ENCODE results near the gene MACF1. TPM values are rescaled to one million over a fixed set of nuclear protein-coding genes. Genes with fewer than 3 reads are reported as not detected.

The MACF1 gene
- total RNA-seq, 1 donor from 2014 or later: 386 TPM

DNA sequence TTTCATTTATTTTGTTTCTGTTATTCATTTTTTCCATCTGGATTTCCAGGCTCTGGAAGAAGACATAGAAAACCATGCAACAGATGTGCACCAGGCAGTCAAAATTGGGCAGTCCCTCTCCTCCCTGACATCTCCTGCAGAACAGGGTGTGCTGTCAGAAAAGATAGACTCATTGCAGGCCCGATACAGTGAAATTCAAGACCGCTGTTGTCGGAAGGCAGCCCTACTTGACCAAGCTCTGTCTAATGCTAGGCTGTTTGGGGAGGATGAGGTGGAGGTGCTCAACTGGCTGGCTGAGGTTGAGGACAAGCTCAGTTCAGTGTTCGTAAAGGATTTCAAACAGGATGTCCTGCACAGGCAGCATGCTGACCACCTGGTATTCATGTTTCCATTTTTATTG is 223.4 kb downstream of the MACF1 start:
- Mint-ChIP-seq H3K4me3 (ENCODE audit: unreplicated experiment) (no peak overlapping the region), H3K9me3 (ENCODE audit: low read depth) (no peaks in the 10 kb centered on the region), H3K36me3 (ENCODE audit: low read depth) (peaks cover 68% of the 10 kb centered on the region), H3K27me3 (ENCODE audit: low read depth) (no peaks in the 10 kb centered on the region), H3K27ac (ENCODE audit: unreplicated experiment) (no peak overlapping the region), H3K4me1 (ENCODE audit: low read depth) (peaks cover 58% of the 10 kb centered on the region)
- TF ChIP-seq, protein P1, sequence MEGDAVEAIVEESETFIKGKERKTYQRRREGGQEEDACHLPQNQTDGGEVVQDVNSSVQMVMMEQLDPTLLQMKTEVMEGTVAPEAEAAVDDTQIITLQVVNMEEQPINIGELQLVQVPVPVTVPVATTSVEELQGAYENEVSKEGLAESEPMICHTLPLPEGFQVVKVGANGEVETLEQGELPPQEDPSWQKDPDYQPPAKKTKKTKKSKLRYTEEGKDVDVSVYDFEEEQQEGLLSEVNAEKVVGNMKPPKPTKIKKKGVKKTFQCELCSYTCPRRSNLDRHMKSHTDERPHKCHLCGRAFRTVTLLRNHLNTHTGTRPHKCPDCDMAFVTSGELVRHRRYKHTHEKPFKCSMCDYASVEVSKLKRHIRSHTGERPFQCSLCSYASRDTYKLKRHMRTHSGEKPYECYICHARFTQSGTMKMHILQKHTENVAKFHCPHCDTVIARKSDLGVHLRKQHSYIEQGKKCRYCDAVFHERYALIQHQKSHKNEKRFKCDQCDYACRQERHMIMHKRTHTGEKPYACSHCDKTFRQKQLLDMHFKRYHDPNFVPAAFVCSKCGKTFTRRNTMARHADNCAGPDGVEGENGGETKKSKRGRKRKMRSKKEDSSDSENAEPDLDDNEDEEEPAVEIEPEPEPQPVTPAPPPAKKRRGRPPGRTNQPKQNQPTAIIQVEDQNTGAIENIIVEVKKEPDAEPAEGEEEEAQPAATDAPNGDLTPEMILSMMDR (IDR thresholded peaks at IDR 0.05): no peak
- no peak for DNase-seq (ENCODE audit: low spot score)

DNA sequence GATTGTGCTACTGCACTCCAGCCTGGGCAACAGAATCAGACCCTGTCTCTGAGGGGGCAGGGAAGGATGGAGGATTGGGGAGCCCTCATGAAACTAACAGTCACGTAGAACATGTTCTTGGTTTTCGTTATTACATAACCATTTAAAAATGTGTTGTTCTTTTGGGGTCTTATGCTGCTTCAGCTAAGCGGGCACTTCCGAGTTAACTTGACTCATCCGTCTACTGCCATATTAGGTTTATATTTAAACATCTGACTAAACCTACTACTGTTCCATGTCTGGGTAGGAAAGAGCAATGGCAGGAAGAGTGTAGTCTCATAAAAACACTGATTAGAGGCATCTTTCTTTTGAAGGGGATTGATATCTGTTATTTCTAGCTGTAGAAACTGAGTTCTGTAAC is 227.4 kb downstream of the MACF1 start:
- no peak for DNase-seq (ENCODE audit: low spot score)
- H3K4me3 Mint-ChIP-seq (ENCODE audit: unreplicated experiment): no peak overlapping the region
- peaks cover 52% of the 10 kb centered on the region for H3K4me1 Mint-ChIP-seq (ENCODE audit: low read depth)
- TF ChIP-seq, protein P1 (IDR thresholded peaks at IDR 0.05): no peak
- H3K27ac Mint-ChIP-seq (ENCODE audit: unreplicated experiment): peak overlapping the region; percentile 82
- no peaks in the 10 kb centered on the region for H3K9me3 Mint-ChIP-seq (ENCODE audit: low read depth)
- H3K36me3 Mint-ChIP-seq (ENCODE audit: low read depth): peaks cover 59% of the 10 kb centered on the region
- H3K27me3 Mint-ChIP-seq (ENCODE audit: low read depth): no peaks in the 10 kb centered on the region

DNA sequence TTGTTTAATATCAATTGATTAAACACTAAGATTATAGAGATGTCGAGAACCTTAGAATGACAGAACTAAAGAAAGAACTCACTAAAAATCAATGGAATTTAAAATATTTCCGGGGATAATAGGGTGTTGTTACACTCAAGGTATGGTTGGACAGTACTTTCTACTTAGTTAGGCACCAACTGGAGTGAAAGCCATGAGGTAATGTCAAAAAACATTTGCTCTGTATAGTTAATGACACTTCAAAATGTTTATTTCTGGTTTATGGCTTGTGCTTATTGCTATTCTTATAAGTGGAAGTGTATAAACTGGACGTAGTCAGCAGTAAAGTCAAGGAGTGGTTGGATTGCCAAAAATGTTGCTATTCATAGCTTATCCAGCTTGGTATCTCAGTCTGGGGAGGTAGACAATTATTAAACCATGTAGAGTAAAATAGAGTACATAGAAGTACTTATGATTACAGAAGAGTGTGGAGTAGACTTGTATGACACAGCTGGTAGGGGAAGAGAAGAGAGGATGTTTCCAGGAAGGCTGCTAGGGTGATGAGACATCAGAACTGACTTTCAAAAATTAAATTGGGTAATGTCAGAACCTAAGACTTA is 230.4 kb downstream of the MACF1 start:
- TF ChIP-seq, protein P1 (IDR thresholded peaks at IDR 0.05): no peak
- Mint-ChIP-seq H3K4me3 (ENCODE audit: unreplicated experiment) (no peak overlapping the region), H3K4me1 (ENCODE audit: low read depth) (peaks cover 41% of the 10 kb centered on the region), H3K9me3 (ENCODE audit: low read depth) (no peaks in the 10 kb centered on the region), H3K36me3 (ENCODE audit: low read depth) (peaks cover 45% of the 10 kb centered on the region), H3K27ac (ENCODE audit: unreplicated experiment) (peak overlapping the region; percentile 73), H3K27me3 (ENCODE audit: low read depth) (no peaks in the 10 kb centered on the region)
- DNase-seq (ENCODE audit: low spot score): no peak

DNA sequence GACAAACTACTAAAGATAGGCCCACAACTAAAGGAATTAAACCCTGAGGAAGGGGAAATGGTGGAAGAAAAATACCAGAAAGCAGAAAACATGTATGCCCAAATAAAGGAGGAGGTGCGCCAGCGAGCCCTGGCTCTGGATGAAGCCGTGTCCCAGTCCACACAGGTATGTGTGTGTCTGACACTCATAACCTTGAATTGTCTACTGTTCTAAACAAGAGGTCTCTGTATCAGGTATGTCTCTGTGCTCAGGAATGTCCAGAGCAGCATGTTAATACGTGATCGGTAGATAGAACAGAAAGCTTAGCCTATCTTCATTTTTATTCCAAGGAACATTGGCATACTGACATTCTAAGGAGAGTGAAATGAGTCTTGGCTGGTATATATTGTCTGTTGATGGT is 231.1 kb downstream of the MACF1 start:
- H3K36me3 Mint-ChIP-seq (ENCODE audit: low read depth): peaks cover 42% of the 10 kb centered on the region

DNA sequence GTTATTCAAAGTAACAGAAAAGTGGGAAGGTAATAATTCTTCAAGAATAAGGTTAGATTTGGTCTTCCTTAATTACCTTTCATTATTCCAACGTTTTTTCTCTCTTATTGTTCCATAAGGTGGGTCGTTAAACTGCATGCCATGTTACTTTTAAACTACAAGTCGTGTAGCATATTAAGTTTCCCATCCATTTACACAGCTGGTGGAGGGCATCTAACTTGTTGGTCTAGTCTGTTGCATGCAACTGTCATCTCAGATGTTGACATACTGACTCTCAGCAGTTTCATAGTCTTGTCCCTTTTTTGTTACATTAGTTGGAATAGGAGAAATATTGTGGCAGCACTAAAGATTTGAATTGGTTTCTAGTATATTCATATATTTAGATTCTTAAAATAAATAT is 232.3 kb downstream of the MACF1 start:
- Mint-ChIP-seq H3K4me3 (ENCODE audit: unreplicated experiment) (no peak overlapping the region), H3K9me3 (ENCODE audit: low read depth) (no peaks in the 10 kb centered on the region), H3K36me3 (ENCODE audit: low read depth) (peaks cover 40% of the 10 kb centered on the region), H3K27ac (ENCODE audit: unreplicated experiment) (no peak overlapping the region), H3K27me3 (ENCODE audit: low read depth) (no peaks in the 10 kb centered on the region), H3K4me1 (ENCODE audit: low read depth) (peaks cover 24% of the 10 kb centered on the region)
- DNase-seq (ENCODE audit: low spot score): no peak
- TF ChIP-seq, protein P1 (IDR thresholded peaks at IDR 0.05): no peak

More for the DNA sequence above, 231.1 kb downstream of the MACF1 start:
- no peak for DNase-seq (ENCODE audit: low spot score)
- H3K27me3 Mint-ChIP-seq (ENCODE audit: low read depth): no peaks in the 10 kb centered on the region
- H3K9me3 Mint-ChIP-seq (ENCODE audit: low read depth): no peaks in the 10 kb centered on the region
- TF ChIP-seq, protein P1 (IDR thresholded peaks at IDR 0.05): no peak
- peaks cover 35% of the 10 kb centered on the region for H3K4me1 Mint-ChIP-seq (ENCODE audit: low read depth)
- H3K27ac Mint-ChIP-seq (ENCODE audit: unreplicated experiment): peak overlapping the region; percentile 73
- no peak overlapping the region for H3K4me3 Mint-ChIP-seq (ENCODE audit: unreplicated experiment)

Data from chondrocyte (in vitro differentiated cells).